ENCODE measurements around the gene COPG1. TPM values are rescaled to one million over a fixed set of nuclear protein-coding genes. Genes with fewer than 3 reads are reported as not detected.

The COPG1 gene
- total and polyA plus RNA-seq, 2 of the 13 experiments (the other 11 are each of a cell fraction or from before 2014, with no cell fraction given), result 98.6 to 166 TPM

GRCh38 chr3:129249284-129250065 is at the start of gene COPG1 (continued):
- TF ChIP-seq ZNF770 (CRISPR knock-in tag; IDR thresholded peaks at IDR 0.05) (0 out of 2 replicates have a peak, but pooled peaks have one; percentile 6), ZNF17 (CRISPR knock-in tag; IDR thresholded peaks at IDR 0.05) (no peak), ZBTB2 (CRISPR knock-in tag; IDR thresholded peaks at IDR 0.05; ENCODE audit: low read depth) (peak; percentile 8; the same call in 1 of the 2 replicates), AFF4 (CRISPR knock-in tag; IDR thresholded peaks at IDR 0.05) (no peak), RFX1 (IDR thresholded peaks at IDR 0.05) (no peak), ARNT2 (CRISPR knock-in tag; IDR thresholded peaks at IDR 0.05; ENCODE audit: low read depth) (peak; percentile 83), ZMYM2 (CRISPR knock-in tag; IDR thresholded peaks at IDR 0.05) (no peak), CREB3 (CRISPR knock-in tag; IDR thresholded peaks at IDR 0.05) (no peak), AHR (CRISPR knock-in tag; IDR thresholded peaks at IDR 0.05) (no peak), THYN1 (CRISPR knock-in tag; IDR thresholded peaks at IDR 0.05; ENCODE audit: borderline replicate concordance, low read depth) (no peak), HNRNPK (IDR thresholded peaks at IDR 0.05; ENCODE audit: low read depth, low read length, poor library complexity, severe bottlenecking) (no peak), ZNF7 (CRISPR knock-in tag; IDR thresholded peaks at IDR 0.05) (no peak), CEBPZ (IDR thresholded peaks at IDR 0.05; ENCODE audit: low read length) (no peak), JUND (CRISPR knock-in tag; IDR thresholded peaks at IDR 0.05) (no peak), POLR2AphosphoS5 (IDR thresholded peaks at IDR 0.05; ENCODE audit: low read depth, low read length) (peak; percentile 94), STAT5B (CRISPR knock-in tag; IDR thresholded peaks at IDR 0.05) (no peak), ONECUT2 (CRISPR knock-in tag; IDR thresholded peaks at IDR 0.05) (no peak), ZNF256 (CRISPR knock-in tag; conservative IDR thresholded peaks at IDR 0.05) (no peak)
